GM10248 (cell line): Measurements from ENCODE around the gene NDUFAF5.

ENCODE experiments used
- CTCF ChIA-PET: fragments of 300-600 bp; sonication (Branson Sonifier 250); formaldehyde crosslinking; extraction: SDS; loops from one replicate; lab custom pipeline; 2021; ENCODE audit warnings: antibody characterized with exemption; lab: Yijun Ruan, JAX
- POLR2A ChIA-PET: fragments of 350-650 bp; sonication (Branson Sonifier 250); formaldehyde crosslinking; extraction: SDS; loops from one replicate; lab custom pipeline; 2020; ENCODE audit warnings: antibody characterized with exemption; lab: Yijun Ruan, JAX
- DNase-seq: peaks from one replicate; pipeline ENCODE4 v3.0.0; 2012; ENCODE audit errors: extremely low spot score
- TF ChIP-seq, protein P1 (sequence below): IDR thresholded peaks from 2 replicates; pipeline ENCODE4 v1.5.1; 2012; ENCODE audit warnings: mild to moderate bottlenecking, low read depth; ENCODE audit errors: extremely low read depth, missing control alignments, control extremely low read depth

NDUFAF5 gene

GRCh38 chr20:13865156-13865555 is 80.3 kb downstream of the NDUFAF5 start:
- POLR2A ChIA-PET, result no interaction called here
- TF ChIP-seq, protein P1, sequence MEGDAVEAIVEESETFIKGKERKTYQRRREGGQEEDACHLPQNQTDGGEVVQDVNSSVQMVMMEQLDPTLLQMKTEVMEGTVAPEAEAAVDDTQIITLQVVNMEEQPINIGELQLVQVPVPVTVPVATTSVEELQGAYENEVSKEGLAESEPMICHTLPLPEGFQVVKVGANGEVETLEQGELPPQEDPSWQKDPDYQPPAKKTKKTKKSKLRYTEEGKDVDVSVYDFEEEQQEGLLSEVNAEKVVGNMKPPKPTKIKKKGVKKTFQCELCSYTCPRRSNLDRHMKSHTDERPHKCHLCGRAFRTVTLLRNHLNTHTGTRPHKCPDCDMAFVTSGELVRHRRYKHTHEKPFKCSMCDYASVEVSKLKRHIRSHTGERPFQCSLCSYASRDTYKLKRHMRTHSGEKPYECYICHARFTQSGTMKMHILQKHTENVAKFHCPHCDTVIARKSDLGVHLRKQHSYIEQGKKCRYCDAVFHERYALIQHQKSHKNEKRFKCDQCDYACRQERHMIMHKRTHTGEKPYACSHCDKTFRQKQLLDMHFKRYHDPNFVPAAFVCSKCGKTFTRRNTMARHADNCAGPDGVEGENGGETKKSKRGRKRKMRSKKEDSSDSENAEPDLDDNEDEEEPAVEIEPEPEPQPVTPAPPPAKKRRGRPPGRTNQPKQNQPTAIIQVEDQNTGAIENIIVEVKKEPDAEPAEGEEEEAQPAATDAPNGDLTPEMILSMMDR, result no peak
- DNase-seq, result no peak
- CTCF ChIA-PET, result interaction anchor here (0.8 to 1.5 kb wide), 3 partner anchors 10 to 50 kb away, joined by 3 to 4 read pairs (median 3); no protein-coding TSS in a partner anchor

DNA sequence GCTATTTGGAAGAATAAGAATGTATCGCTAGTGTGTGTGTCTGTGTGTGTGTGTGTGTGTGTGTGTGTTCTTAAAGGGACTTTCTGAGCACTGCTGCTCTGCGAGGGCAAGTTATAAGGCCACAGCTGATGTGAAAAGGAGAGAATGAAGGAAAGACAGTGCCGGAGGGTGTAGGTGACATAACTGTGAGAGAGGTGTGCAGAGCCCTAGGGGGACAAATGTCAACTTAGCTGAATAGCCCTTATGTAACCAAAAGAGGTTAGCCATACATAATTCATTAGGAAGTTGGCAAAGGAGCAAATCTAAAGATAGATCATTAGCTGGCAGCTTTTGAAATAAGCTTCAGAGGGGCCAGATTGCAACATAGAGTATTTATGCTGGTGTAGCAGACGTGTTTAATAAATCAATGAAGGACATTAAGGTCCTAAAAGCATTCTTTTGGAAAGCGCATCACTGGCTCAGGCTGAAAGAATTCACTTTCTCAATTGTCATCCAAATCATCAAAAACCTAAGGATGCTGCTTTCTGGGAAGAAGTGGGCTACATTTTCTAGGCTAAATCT is 81.0 kb downstream of the NDUFAF5 start:
- no peak for DNase-seq
- TF ChIP-seq, protein P1, result no peak
- CTCF ChIA-PET, result interaction anchor here (0.9 kb wide), 1 partner anchor 51 kb away, joined by 3 read pairs; no protein-coding TSS in a partner anchor
- POLR2A ChIA-PET, result no interaction called here

GRCh38 chr20:13868331-13868730 is 83.5 kb downstream of the NDUFAF5 start:
- CTCF ChIA-PET, result no interaction called here
- POLR2A ChIA-PET, result no interaction called here
- TF ChIP-seq, protein P1, result no peak
- no peak for DNase-seq

- CTCF ChIA-PET, result interaction anchor here (1.0 kb wide), 1 partner anchor 10 kb away, joined by 3 read pairs; no protein-coding TSS in a partner anchor
These were observed 85.4 kb downstream of the NDUFAF5 start for GRCh38 chr20:13870170-13870748.

More at GRCh38 chr20:13870170-13870748, 85.4 kb downstream of the NDUFAF5 start:
- DNase-seq, result no peak
- TF ChIP-seq, protein P1, result no peak
- POLR2A ChIA-PET, result no interaction called here
